Activated CD4-positive, alpha-beta T cell treated with anti-CD3 and anti-CD28 coated beads, Interleukin-2, Interleukin-6, amounts not matched to agents 100 ng/mL and 50 ng/mL, durations not matched to agents 16 hours and 8 hours (primary cell): ENCODE results near the gene PRKAR1B.

Experiments used
- DNase-seq: peaks from one replicate; pipeline ENCODE4 v3.0.0-alpha.2; 2020

The PRKAR1B gene

DNA sequence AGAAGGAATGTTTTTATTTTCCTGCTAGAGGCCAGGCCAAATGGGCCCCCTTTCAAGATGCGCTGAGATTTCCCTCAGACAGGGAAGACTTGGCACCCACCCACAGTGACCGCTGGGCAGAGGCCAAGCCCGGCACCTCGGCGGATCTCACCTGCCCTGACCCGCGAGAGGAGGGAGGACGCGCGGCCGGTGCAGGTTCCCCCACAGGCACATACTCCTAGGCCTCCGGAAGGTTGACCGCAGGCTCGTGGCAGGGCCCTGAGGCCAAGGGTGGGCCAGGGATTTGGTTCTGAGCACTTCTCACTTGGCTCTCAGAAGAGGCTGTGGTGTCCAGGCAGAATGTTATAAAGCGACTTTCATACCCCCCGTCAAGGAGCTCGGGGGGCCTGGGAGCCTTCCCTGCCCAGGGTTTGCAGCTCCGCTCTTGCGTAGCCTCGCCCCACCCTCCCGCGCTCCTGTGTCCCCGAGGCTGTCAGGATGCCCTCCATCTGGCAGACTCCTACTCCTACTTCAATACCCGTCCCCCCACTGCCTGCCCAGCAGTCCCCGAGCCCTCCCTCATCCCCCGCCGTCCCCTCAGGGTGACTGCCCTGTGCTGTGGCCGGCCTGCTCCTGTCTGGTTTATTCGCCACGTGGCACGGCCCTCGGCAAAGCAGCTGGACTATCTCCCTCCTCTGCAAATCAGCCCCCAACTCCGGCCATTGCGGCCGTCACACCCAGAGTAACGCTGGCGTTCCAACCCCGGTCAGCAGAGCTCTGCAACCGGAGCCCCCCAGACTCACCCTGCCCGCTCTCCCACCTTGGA is 156.9 kb downstream of the PRKAR1B start:
- no peak for DNase-seq

DNA sequence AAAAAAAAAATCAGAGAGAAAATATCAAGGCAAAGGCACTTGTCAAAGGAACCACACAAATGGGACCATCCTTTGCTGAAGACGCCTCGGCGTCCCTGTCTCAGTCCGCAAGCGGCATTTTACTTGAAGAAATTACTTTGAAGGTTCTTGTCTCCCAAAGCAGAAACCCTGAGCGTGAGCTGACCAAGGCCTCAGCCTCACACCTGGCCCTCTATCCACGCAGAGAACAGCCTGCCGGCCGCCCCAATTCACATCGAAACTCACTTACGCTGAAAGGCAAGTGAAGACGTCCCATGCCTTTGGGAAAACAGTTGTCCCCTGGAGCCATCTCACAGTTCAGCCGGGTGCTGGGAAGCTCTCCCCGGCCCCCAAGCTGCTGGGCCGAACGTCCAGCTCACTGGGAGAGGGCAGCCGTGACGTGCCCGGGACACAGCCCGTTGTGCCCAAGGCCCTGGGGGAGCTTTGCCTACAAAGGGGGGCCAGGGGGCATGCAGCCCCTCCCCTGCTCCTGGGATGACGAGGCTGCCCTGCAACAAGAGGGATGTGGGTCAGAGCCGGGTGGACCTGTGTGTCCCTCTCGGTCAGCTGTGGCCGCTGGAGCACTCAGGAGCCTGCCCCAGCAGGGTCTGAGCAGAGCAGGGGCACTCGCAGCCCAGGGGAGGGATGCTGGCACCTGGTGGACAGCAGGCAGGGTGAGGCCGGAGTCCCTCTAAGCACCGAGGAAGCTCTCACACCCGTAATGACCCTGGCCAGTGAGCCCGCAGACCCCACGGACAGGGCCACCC is 157.8 kb downstream of the PRKAR1B start:
- no peak for DNase-seq

DNA sequence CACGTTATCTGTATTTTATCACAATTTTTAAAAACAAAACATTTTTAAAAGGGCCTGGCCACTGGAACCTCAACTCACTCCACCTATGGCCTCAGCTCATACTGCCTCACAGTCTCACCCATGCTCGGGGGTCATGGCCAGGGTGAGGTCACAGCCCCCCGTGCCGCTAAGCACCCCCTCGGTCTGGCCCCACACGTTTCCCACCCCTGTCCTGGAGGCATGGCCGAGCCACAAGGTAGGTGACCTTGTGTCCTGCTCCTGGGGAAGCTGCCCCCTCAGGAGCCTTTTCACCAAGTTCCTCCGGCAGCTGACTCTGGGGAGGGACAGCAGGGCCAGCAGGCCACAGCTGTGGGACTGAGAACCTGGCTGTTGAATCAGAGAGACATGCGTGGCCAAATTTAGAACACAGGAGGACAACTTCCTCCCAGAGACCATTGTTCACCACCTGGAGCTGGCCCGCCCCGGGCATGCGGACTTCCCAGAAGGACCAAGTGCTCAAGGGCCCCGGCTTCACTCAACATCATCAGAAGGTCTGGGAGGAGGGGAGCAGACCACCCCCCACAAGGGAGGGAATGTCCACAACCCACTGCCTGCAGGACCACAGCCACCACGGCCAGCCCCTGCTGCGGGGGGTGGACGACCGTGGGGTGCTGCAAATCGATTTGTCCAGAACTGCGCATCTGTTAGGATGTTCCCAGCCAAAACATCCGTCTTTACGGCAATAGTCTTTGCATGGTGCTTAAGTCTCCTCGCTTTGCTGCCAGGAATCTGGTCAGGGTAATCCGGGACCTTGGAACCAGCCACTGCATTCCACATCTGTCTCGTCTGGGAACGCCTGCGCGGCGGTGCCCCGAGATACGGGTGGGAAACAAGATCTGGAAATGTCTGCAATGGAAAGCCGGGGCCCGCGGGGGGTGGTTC is 158.8 kb downstream of the PRKAR1B start:
- DNase-seq, result no peak

DNA sequence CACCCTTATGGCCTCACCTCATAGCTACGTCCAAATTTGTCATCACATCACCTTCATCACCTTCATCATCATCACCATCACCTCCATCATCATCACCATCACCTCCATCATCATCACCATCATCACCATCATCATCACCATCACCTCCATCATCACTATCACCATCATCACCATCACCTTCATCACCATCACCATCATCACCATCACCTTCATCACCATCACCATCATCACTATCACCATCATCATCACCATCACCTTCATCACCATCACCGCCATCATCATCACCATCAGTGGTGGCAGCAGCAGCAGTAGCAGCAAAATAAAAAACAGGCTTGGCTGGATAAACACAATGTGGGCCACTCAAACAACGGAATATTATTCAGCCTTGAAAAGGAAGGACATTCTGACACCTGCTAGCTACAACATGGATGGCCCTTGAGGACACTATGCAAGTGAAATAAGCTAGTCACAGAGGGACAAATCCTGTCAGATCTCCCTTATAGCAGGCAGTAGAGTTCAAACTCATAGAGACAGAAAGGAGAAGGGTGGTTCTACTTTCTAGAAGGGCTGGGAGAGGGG is 159.7 kb downstream of the PRKAR1B start:
- DNase-seq, result no peak

DNA sequence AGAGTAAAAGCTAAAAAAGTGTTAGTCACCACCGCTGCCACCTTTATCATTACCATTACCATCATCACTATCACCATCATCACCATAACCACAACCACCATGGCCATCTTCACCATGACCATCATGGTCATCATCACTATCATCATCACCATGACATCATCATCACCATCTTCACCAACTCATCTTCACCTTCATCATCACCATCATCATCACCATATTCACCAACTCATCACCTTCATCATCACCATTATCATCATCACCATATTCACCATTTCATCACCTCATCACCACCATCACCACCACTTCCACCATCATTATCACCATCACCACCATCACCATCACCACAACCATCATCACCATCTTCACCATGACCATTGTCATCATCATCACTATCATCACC is 161.0 kb downstream of the PRKAR1B start:
- DNase-seq, result no peak

- no peak for DNase-seq
These were observed 162.8 kb downstream of the PRKAR1B start for GRCh38 chr7:564176-564865.

DNA sequence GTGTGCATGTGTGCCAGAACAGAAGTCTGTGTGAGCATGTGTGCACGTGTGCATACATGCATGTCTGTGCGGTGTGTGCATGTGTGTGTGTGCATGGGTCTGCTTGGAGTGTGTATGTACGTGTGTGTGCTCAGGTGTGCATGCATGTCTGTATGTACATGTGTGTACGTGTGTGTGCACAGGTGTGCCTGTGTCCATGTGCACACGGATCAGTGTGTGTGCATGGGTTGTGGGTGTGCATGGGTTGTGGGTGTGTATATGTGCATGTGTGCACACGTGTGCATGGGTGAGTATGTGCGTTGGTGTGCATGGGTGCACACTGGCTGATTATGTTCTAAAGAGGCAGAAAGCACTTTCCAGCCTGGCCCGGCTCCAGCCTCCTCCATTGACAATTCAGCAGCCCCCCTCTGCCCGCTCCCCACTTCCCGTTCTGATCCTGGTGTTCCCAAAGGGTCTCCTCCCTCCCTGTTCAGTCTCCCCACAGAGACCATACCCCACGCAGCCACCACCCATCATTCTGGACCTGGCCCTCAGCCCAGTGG is 163.4 kb downstream of the PRKAR1B start:
- no peak for DNase-seq

GRCh38 chr7:562789-563628 is 164.1 kb downstream of the PRKAR1B start:
- DNase-seq, result no peak

DNA sequence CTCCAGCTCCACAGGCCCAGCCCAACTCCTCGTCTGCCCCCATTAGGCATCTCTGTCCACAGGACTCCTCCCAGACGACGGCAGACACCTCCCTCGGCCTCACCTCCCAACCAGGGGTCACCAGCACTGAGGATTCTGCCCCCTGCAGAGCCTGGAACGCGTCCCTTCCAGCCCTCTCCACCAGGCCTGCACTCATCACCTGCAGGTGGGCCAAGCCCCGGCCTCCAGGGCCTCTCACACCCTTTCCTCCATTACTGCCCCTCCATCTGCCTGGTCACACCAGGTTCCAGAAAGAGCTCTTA is 164.8 kb downstream of the PRKAR1B start:
- DNase-seq, result no peak

GRCh38 chr7:561631-562373 is 165.3 kb downstream of the PRKAR1B start:
- DNase-seq, result no peak

DNA sequence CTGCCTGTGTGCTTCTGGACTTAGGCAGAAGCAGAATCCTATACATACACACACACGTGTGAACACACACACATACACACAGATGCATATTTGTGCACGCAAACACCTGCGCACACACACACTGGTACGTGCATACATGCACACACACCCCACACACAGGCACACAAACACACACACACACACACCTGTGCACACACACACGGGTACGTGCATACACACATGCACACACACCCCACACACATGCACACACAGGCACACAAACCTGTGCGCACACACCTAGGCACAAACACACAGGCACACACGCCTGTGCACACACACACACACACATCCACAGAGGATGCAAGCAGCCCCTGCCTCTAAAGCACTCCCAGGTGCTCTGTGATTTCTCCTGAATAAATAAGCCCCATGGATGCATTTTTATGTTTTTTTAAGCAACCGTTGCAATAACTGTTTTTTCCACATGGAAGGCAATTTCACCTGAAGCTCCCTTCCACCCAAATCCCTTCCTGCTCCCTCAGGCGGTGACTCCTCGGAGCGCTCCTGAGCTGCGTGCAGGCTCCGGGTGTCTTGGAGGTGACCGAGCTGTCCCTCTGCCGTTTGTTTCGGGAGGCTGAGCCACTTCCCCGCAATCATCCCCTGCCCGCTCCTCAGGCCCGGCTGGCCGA is 166.0 kb downstream of the PRKAR1B start:
- no peak for DNase-seq

DNA sequence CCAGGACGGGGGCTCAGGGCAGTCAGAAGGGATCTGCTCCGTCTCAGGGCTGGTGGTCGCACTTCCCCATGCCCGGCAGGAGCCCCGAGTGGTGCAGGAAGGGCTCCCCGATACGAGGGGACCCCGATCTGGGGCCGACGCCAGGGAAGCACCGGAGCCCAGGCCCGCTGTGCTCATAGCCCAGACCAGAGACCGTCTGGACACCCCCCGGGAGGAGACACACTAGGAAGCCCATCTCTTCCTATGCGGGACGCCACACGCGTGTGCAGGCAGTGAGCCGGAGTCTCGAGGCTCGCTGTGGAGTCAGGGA is 167.7 kb downstream of the PRKAR1B start:
- no peak for DNase-seq

DNA sequence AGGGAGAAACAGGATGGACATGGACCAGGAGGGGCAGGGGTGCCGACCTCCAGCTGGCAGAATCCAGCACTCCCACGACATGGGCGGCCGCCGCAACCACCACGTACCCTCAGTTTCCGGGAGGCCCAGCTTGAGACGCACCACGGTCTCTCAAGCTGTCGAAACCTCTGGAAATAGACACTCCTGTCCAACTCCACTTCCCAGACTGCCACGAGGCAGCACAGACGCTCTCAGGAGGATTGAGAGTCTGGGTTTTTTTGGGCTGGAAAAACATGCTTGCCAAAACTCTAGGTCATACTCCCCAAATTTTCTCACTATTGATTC is 169.6 kb downstream of the PRKAR1B start:
- no peak for DNase-seq

DNA sequence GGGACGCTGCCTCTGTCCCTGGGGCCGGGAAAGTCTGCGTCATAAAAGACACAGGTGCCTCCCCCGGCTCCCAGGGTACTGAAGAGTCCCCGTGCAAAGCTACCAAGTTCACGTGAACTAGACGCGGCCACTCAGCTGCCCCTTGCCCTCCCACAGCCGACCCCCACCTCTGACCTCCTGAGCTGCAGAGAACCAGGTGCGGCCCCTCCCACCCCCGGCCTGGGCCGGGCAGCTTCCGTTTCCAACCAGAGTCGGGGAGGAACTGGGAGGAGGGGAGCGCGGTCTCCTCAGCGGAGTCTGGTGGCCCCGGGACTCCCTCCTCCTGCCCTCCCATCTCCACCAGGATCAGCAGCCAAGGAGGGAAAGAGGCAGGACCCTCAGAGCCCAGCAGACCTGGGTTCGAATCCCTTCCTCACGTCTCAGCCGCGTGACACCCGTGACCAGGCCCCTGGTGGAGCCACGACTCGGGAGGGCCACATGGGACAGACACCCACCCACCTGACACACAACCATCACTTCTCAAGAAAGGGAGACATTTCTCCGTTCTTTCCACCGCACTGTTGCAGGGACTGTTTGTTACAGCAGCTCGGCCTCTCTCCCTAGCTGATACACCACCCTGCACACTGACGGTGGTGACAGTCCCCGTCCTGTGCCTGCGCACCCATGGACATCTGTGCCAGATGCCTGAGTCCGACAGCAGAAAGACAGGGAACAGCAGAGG is 170.1 kb downstream of the PRKAR1B start:
- no peak for DNase-seq

GRCh38 chr7:556291-556826 is 170.7 kb downstream of the PRKAR1B start:
- no peak for DNase-seq

DNA sequence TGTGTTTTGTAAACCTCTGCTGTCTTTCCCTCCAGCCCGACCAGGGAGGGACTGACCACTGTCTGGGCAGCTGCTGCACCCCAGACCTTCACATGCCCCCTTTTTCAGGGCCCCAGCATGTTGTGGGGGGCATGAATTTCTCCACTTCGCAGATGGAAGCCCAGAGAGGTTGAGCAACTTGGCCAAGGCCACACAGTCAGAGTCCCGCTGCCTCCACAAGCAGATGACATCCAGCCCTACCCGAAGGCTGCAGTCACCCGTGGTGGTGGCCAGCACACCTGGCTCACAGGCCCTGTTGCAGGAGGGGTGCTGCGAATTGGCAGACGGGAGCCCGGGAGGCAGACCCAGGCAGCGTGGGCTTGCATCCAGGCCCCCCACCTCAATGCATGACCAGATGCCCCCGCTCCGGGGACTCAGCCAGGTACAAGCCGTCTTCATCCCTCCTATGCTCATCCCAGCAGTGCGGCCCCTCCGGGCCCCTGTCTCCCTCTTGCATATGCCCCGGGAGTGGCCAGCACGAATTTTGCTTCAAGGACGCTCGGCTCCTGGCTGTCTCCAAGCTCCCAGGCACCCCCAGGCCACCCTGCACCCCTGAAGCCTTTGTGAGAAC is 171.4 kb downstream of the PRKAR1B start:
- DNase-seq, result no peak

DNA sequence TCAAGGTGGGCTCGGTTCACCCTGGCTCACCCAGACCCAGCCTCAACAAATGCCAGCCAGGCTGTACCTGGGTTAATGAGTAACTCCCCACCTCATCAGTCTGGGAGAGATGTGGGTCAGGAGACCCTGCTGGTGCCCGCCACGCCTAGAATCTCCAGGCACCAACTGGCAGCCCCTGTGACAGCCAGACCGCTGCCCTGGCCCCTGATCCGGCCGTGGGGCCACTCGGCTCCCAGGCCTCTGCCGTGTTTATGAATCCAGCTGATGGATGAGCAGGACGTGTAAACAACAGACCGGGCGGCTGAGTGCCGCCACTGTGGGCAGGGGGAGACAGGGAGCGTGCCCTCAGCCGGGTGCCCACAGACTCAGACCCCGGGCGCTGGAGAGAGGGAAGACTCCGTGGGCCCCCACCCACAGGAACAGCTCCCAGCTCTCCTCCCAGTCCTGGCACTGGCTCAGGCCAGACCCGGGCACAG is 173.4 kb downstream of the PRKAR1B start:
- DNase-seq, result no peak

GRCh38 chr7:552868-553635 is 174.0 kb downstream of the PRKAR1B start:
- no peak for DNase-seq
